GM12892 (cell line): Measurements from ENCODE around the gene AGBL3.
A peak's percentile ranks its signal among the peaks of the same experiment; 100 is the strongest.
"Not testable (repeated sequence)": the region's sequence is repeated elsewhere in the genome, so short reads cannot be mapped to it uniquely, and the experiment has no call there.

Experiments used
- POLR2A ChIP-seq: IDR thresholded peaks from 2 replicates; pipeline ENCODE4 v1.6.1; 2011; ENCODE audit warnings: low read depth, low read length, control low read depth
- POLR2AphosphoS5 ChIP-seq: IDR thresholded peaks from 2 replicates; pipeline ENCODE4 v1.6.1; 2011; ENCODE audit warnings: low read depth, low read length, control low read depth
- TAF1 ChIP-seq: IDR thresholded peaks from 2 replicates; pipeline ENCODE4 v1.6.1; 2011; ENCODE audit warnings: low read depth, mild to moderate bottlenecking, control low read depth, low read length, borderline replicate concordance

DNA sequence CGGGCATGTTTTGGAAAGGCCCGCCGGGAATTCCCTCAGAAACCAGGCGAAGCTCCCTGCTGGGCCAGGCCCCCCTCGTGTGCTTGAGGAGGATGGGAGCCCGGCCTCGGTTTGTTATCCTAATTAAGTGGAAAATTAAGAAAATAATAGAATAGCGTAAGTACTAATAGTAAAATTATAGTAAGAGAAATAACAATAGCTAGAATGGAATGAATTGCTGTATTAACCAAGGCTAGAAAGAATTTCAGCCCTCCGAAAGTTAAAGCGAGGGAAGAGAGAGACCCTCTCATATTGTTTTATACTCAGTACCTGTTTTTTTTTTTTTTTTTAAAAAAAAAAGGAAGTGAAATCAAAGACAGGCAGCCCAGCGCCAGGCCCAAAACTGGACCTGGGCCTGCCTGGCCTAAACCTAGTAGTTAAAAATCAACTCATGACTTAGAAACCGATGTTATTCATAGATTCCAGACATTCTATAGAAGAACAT, 184.7 kb downstream of the AGBL3 start:
- TF ChIP-seq POLR2A, TAF1: not testable (repeated sequence)
- 0 out of 2 replicates have a peak, but pooled peaks have one; percentile 3 for TF ChIP-seq POLR2AphosphoS5
